GM10248 (cell line): ENCODE measurements around the gene BCOR.

ENCODE experiments used
- CTCF ChIA-PET: fragments of 300-600 bp; sonication (Branson Sonifier 250); formaldehyde crosslinking; extraction: SDS; loops from one replicate; lab custom pipeline; 2021; ENCODE audit warnings: antibody characterized with exemption; lab: Yijun Ruan, JAX
- POLR2A ChIA-PET: fragments of 350-650 bp; sonication (Branson Sonifier 250); formaldehyde crosslinking; extraction: SDS; loops from one replicate; lab custom pipeline; 2020; ENCODE audit warnings: antibody characterized with exemption; lab: Yijun Ruan, JAX
- DNase-seq: peaks from one replicate; pipeline ENCODE4 v3.0.0; 2012; ENCODE audit errors: extremely low spot score
- TF ChIP-seq, protein P1 (sequence below): IDR thresholded peaks from 2 replicates; pipeline ENCODE4 v1.5.1; 2012; ENCODE audit warnings: mild to moderate bottlenecking, low read depth; ENCODE audit errors: extremely low read depth, missing control alignments, control extremely low read depth

BCOR gene

GRCh38 chrX:40116925-40117324 is 19.2 kb upstream of the BCOR start:
- ChIA-PET POLR2A (no interaction called here), CTCF (no interaction called here)
- TF ChIP-seq, protein P1, sequence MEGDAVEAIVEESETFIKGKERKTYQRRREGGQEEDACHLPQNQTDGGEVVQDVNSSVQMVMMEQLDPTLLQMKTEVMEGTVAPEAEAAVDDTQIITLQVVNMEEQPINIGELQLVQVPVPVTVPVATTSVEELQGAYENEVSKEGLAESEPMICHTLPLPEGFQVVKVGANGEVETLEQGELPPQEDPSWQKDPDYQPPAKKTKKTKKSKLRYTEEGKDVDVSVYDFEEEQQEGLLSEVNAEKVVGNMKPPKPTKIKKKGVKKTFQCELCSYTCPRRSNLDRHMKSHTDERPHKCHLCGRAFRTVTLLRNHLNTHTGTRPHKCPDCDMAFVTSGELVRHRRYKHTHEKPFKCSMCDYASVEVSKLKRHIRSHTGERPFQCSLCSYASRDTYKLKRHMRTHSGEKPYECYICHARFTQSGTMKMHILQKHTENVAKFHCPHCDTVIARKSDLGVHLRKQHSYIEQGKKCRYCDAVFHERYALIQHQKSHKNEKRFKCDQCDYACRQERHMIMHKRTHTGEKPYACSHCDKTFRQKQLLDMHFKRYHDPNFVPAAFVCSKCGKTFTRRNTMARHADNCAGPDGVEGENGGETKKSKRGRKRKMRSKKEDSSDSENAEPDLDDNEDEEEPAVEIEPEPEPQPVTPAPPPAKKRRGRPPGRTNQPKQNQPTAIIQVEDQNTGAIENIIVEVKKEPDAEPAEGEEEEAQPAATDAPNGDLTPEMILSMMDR, result no peak
- DNase-seq, result no peak

DNA sequence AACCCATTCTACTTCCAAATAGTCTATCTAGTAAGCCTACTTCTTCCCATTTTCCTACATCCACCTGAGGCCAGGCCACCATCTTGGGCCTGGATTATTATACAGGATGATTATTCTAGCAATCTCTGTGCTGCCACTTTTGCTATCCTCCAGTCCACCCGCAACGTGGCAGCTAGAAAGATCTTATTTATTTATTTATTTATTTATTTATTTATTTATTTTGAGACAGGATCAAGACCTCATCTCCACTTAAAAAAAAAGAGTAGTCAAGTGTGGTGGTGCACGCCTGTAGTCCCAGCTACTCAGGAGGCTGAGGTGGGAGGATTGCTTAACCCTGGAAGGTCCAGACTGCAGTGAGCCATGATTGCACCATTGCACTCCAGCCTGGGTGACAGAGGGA is 15.2 kb upstream of the BCOR start:
- TF ChIP-seq, protein P1, result no peak
- DNase-seq, result no peak
- ChIA-PET CTCF (no interaction called here), POLR2A (no interaction called here)

GRCh38 chrX:40111868-40112267 is 14.1 kb upstream of the BCOR start:
- TF ChIP-seq, protein P1, result no peak
- CTCF ChIA-PET, result no interaction called here
- no peak for DNase-seq
- POLR2A ChIA-PET, result no interaction called here

GRCh38 chrX:40109288-40110008 is 11.7 kb upstream of the BCOR start:
- ChIA-PET POLR2A (no interaction called here), CTCF (no interaction called here)
- no peak for DNase-seq
- TF ChIP-seq, protein P1, result no peak

DNA sequence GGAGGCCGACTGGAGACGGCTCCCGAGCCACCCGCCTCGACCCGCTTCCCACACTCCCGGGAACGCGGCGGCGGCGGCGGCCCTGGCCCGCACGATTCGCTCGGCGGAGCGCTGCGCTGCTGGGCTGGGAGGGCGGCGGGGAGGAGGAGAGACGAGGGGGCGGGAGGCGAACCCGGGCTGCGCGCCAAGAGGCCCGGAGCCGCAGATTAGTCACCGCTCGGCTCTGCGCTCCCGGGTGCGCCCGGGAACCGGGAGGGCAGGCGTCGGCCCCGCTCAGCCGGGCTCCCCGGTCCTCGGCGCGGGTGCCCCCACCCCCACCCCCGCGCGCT is 11.2 kb upstream of the BCOR start:
- ChIA-PET POLR2A (no interaction called here), CTCF (no interaction called here)
- TF ChIP-seq, protein P1, result no peak
- no peak for DNase-seq

DNA sequence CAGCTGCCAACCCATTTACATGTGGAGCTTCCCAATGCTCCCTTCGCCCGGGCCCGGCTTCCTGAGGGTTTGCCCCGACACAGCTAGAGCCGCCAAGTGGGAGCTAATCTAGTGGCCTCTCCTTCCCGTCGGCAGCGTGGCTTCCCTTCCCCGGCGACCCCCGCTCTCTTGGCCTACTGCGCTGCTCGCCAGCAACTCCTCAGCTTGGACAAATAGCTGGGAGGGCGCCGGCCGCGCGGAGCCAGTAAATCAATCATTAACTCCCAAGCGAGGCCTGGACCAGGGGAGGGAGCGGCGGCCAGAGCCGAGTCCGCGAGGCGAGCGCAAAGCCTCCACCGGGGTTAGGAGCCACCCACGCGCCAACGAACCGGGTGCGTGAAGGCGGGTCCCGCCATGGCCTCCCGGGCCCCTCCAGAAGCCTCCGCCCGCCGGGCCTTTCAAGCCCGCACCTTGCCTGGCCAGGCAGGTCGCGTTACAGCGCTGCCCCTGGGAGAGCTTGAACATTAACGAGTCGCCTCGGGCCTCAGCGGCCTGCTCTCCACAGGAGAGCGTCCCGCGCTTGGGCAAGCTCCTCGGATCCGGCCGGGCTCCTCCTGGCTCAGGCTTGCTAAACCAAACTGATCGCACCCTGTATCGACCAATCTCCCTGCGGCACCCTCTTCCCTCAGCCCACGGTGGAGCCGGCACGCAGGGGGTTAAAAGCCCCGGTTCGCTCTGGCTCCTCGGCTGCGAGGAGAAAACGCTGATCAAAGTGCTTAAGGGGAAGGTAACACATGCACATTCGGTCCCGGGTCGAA is 10.6 kb upstream of the BCOR start:
- DNase-seq, result no peak
- TF ChIP-seq, protein P1, result no peak
- POLR2A ChIA-PET, result no interaction called here
- CTCF ChIA-PET, result no interaction called here
